ENCODE results near the gene EFCAB9.
A peak's percentile ranks its signal among the peaks of the same experiment; 100 is the strongest.

Gene EFCAB9

GRCh38 chr5:172166030-172166826 lies 27.7 kb upstream of the EFCAB9 start:
- DNase-seq, result no peak

DNA sequence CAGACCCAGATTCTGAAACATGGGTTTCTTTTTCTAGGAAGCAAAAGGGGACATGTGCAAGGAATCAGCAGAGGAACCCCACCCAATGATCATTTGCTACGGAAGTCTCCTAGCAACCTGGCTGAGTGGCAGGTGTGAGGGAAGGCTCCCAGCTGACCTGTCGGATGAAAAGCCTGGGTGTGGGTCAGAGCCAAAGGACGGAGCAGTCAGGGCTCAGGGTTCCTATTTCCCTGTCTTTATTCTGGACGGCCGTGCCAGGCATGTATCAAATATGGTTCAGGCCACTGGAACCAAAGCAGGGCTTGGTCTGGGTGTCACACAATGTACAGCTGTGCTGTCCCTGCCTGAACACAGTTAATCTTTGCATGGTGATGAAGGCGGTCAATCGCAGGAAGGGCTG lies 26.1 kb upstream of the EFCAB9 start:
- no peak for DNase-seq

DNA sequence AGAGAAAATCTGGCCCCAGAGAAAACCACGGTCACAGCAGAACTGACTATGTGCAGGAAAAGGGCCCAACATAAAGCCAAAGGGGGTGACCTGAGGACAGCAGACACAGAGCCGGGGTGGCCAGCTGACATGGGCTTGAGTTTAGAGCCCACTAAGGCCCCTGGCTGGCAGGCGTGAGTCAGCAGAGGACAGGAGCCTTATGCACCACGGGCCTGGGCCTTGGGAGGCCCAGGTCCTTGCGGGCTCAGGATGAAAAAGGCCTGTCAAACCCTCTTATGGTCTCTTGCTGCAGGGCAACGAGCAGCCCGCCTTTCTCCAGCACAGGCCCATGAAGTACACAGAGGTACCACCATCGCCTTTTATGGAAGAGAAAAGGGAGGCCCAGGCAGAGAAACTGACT lies 25.7 kb upstream of the EFCAB9 start:
- no peak for DNase-seq

DNA sequence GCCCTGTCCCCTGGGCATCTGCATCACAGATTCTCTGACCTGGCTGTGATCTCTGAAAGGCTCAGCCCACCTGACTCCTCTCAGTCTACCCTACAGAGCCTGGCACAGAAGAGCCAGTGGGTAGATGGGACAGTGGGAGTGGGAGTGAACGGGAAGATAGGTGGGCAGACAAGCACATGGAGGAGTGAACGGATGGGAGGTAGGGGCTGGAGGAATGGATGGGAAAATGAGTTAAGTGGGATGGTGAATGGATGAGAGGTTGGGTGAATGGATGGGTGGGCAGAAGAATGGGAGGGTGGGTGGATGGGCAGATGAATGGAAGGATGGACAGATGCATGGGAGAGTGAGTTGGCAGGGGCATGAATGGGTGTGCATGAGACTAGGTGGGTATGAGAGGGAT lies 24.8 kb upstream of the EFCAB9 start:
- DNase-seq, result no peak

- no peak for DNase-seq
Measured at GRCh38 chr5:172170251-172170701, 23.7 kb upstream of the EFCAB9 start.

DNA sequence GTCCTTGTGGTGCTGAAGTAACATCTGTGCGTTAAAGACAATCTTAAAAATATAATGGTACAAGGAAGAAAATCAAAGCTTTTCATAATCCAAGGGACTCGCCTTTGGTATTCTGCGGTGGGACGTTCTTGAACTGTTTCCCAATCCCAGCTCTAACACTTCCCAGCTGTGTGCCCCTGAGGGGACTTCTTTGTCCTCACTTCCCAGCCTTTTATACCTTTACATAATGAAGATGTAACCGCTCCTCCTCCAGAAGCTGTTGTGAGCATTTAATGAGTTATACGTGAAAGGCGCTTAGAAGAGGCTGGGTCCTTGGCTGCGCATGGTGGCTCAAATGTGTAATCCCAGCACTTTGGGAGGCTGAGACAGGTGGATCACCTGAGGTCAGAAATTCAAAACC lies 22.9 kb upstream of the EFCAB9 start:
- DNase-seq, result no peak

GRCh38 chr5:172172912-172173563 lies 20.9 kb upstream of the EFCAB9 start:
- no peak for DNase-seq

GRCh38 chr5:172173564-172174153 lies 20.3 kb upstream of the EFCAB9 start:
- no peak for DNase-seq

DNA sequence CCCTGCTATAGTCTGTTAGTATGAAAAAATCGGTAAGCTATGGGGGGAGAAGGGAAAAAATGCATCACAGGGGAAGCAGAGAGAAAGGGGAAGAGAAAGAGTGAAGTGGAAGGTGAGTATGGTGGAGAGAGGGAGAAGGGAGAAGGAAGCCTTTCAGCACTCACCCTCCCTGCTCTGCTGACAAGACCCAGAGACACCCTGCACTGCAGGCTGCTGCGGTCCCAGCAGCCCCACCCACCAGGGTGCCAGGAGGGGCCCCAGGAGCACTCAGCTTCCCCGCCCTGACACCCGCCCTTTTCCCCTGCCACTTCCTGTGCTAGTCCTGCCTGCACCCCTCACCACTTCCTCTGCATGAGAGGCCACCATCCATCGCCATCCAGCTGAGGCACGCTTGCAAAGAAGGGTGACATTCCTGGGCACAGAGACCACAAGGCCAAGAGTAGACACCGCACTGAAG lies 18.7 kb upstream of the EFCAB9 start:
- no peak for DNase-seq

DNA sequence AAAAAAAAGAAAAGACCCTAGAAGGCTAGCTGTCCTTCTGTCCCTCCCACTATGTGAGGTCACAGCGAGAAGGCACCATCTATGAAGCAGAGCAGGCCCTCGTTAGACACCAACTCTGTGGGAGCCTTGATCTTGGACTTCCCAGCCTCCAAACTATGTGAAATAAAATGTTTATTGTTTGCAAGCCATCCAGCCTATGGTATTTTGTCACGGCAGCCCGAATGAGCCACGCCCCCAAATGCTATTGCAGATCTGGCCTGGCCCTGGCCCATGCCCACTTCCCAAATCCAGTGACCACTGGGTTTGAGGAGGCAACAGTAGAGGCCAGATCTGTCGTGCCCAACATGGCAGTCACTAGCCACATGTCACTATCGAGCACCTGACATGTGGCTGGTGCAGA lies 16.8 kb upstream of the EFCAB9 start:
- DNase-seq, result no peak

DNA sequence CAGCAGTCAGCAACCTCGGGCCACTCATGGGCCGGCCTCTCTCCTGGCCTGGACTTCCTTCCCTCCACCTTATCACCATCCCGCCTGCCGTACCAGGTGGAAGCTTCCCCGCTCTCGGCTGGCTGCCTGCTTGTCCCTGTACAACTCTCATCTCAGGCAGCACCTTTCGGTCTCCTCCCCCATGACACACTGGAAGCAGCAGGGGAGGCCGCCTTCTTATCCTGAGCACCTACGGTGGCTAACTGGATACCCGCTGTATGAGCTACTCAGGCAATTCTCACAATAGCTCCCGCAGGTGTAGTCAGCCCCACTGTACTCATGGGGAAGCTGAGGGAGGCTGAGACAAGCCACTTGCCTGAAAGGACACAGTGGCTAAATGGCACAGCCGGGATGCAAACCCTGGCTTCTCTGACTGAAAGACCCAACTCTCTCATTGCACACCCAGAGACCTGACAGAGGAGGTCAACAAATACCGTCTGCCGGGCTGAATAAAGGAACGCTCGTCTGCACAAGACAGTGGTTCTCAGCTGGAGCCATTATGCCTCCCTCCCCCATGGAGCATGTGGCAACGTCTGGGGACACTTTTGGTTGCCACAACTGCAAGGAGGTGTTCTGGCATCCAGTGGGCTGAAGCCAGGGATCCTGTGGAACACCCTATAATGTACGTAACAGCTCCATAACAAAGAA lies 15.5 kb upstream of the EFCAB9 start:
- no peak for DNase-seq

DNA sequence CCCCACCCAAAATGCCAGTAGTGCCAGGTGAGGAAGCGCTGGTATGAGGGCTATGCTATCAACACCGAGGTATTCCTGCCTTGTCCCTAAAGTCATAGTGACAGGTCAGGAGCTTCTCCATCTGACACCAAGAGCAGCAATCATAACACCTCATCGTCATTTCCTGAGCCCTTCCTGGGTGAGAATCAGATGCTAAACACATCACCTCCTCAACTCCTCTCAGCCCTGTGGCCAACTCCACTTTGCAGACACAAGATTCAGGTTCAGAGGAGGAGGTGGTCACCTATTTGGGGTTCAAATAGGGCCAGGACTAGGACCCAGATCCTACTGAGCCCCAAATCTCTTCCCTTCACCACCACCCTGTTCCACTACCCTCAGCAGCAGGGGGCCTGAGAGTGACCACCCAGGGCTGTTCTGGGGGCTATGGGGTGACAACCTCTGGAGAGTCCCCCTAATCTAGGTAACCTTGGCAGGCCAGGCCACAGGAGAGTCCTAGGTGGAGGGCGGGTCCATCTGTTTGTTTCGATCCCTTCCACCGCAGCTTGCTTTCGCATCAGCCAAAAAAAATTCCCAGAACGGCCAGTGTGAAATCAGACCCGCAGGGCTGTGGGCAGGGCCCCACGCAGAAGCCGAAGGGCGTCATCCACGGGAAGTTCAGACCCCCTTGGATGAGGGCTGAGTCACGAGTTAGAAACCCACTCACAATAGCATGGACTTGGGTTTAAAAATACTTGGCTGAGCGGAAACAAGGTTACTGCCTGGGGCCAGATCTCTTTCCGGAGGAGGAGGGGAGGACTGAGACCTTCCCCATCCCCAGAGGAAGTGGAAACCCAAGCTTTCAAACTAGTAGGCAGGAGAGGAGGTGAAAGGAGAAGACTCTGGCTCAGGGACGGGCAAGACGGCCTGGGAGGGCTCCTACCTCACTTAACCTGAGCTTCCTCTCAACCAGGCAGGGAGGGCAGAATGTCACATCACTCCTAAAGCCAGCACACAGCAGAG lies 14.7 kb upstream of the EFCAB9 start:
- DNase-seq, result no peak

- DNase-seq, result no peak
Measured at GRCh38 chr5:172180936-172181335, 13.0 kb upstream of the EFCAB9 start.

GRCh38 chr5:172182291-172182690 lies 11.7 kb upstream of the EFCAB9 start:
- no peak for DNase-seq

DNA sequence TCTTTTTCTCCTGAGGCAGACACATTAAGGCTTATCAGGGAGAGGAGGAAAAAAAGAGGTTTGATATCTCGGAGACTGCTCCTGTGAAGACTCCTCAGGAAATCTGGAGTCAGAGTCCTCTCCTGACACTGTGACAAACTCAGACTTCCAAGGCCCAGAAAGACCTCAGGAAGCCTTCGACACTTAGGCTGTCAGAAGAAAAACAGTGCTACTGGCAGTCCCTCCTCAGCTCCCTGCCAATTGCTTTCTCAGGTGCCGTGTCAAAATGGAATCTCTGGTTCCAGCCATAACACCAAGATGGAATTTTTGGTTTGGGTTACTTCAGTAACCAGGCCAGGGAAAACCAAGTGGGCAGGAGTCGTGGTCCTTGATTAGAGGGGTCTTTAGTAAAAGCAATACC lies 10.1 kb upstream of the EFCAB9 start:
- no peak for DNase-seq

GRCh38 chr5:172185096-172185461 lies 8.9 kb upstream of the EFCAB9 start:
- DNase-seq, result no peak

GRCh38 chr5:172186114-172186695 lies 7.8 kb upstream of the EFCAB9 start:
- DNase-seq, result no peak

DNA sequence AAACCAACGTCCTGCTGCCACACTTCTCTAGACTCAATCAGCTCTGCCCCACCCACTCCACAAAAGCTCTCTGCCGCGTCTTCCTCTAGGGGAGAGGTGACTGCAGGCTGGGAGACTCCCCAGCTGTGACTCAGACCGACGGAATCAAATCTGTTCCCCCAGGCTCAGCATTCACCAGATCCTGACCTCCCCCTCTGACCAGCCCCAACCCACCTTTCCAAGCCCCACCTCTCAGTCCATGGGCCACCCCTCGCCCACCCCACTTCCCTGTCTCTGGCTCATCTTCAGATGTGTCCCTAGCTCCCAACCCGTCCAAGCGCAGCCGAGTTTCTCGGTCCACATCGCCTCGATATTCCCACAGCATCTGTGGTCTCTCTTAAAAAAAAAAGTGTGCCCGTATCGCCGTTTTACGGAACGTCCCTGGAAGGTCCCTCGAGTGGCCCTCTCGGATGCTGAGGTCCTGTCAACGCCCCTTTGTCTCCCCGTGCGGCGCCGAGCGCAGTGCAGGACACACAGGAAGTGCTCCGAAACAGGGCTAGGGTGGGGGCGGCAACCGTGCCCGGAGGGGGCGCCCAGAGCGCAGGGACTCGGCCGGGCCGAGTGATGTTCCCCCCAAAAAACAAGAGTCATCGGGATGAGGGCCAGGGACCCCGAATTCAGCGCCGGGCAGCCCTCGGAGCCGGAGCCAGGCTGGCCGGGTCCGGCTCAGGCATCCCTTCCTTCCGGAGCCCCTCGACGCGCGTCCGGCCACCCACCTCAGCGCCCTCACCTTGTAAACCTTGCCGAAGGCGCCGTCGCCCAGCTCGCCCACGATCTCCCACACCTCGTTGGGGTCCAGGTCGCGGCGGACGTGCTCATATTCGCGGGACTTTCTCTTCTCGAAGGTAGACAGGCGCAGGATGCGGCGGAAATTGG lies 6.6 kb upstream of the EFCAB9 start:
- DNase-seq, result peak; percentile 51

- DNase-seq, result peak; percentile 75
Measured at GRCh38 chr5:172188033-172188892, 5.7 kb upstream of the EFCAB9 start, which contains the start of gene STK10. STK10 (minus strand) TSS chr5:172188224; CDS start chr5:172188042, 182 bp downstream.

Data from kidney glomerular epithelial cell (primary cell).